HG03045 (cell line): ENCODE measurements around the gene LY6G6D.

ENCODE experiments used
- ATAC-seq: cut with Tn5 transposase; IDR thresholded peaks from one replicate; pipeline ENCODE4 v1.9.1; 2021; ENCODE audit warnings: mild to moderate bottlenecking, moderate library complexity; ENCODE audit not compliant: unreplicated experiment

Gene LY6G6D

GRCh38 chr6:31715022-31715958 lies at the start of gene LY6G6D:
Gene LY6G6D (plus strand): TSS chr6:31715348. CDS start chr6:31715356, 8 bp downstream.
- ATAC-seq: no peak

GRCh38 chr6:31665501-31666336 lies 49.4 kb upstream of the LY6G6D start, which contains the start of gene CSNK2B:
Gene CSNK2B (plus strand): TSS chr6:31666080. CDS start chr6:31666832, 752 bp downstream.
- peak; percentile 76 for ATAC-seq

GRCh38 chr6:31666337-31666965 lies 48.7 kb upstream of the LY6G6D start:
- no peak for ATAC-seq

GRCh38 chr6:31669676-31670075 lies 45.5 kb upstream of the LY6G6D start, which contains the start of gene LY6G5B:
Gene LY6G5B (plus strand): TSS chr6:31669976. CDS start chr6:31670951, 975 bp downstream.
- ATAC-seq: no peak

GRCh38 chr6:31676322-31676903 lies 38.7 kb upstream of the LY6G6D start:
- ATAC-seq: no peak

GRCh38 chr6:31676904-31677303 lies 38.2 kb upstream of the LY6G6D start:
- ATAC-seq: no peak

GRCh38 chr6:31677955-31678354 lies 37.2 kb upstream of the LY6G6D start:
- no peak for ATAC-seq

GRCh38 chr6:31680226-31681134 lies 34.7 kb upstream of the LY6G6D start, which contains the start of gene LY6G5C:
Gene LY6G5C (minus strand): TSS chr6:31681067. CDS start chr6:31680373, 694 bp downstream.
- ATAC-seq: no peak

- ATAC-seq: no peak
Measured at GRCh38 chr6:31681135-31681671, 33.9 kb upstream of the LY6G6D start.

GRCh38 chr6:31683591-31683990 lies 31.6 kb upstream of the LY6G6D start:
- ATAC-seq: no peak

GRCh38 chr6:31686483-31686882 lies 28.7 kb upstream of the LY6G6D start:
- no peak for ATAC-seq

- ATAC-seq: no peak
Measured at GRCh38 chr6:31687321-31687720, 27.8 kb upstream of the LY6G6D start.

GRCh38 chr6:31687860-31688693 lies 27.1 kb upstream of the LY6G6D start:
- no peak for ATAC-seq

GRCh38 chr6:31689249-31690110 lies 25.7 kb upstream of the LY6G6D start:
- ATAC-seq: no peak

- ATAC-seq: no peak
Measured at GRCh38 chr6:31690231-31691077, 24.7 kb upstream of the LY6G6D start.

GRCh38 chr6:31691078-31691463 lies 24.1 kb upstream of the LY6G6D start:
- no peak for ATAC-seq
